Liver (tissue), 9 donors: ENCODE results near the gene PITPNC1. TPM values are rescaled to one million over a fixed set of nuclear protein-coding genes. Genes with fewer than 3 reads are reported as not detected.

Experiments
- DNase-seq: peaks from one replicate; pipeline ENCODE4 v3.0.0-alpha.2; 2017; ENCODE audit warnings: low spot score
- H3K27ac ChIP-seq, 2 donors: one replicate each; pipeline ENCODE4 v1.7.0; 2013; ENCODE audit warnings: inconsistent platforms in 2 of 2, low read length in 2 of 2, control low read depth in 1 of 2, low read depth in 1 of 2, mild to moderate bottlenecking in 1 of 2
- H3K27me3 ChIP-seq, 4 donors: one replicate each; pipeline versions ENCODE4 v1.6.1 to v1.7.0; 2013; ENCODE audit warnings: low read length in 3 of 4, inconsistent platforms in 1 of 4, mild to moderate bottlenecking in 1 of 4, moderate library complexity in 1 of 4; ENCODE audit not compliant: control insufficient read depth in 4 of 4, insufficient read depth in 4 of 4
- H3K36me3 ChIP-seq, 4 donors: one replicate each; pipeline versions ENCODE4 v1.6.1 to v1.7.0; 2013; ENCODE audit warnings: low read length in 3 of 4, mild to moderate bottlenecking in 3 of 4, low read depth in 1 of 4, moderate library complexity in 1 of 4; ENCODE audit not compliant: control insufficient read depth in 4 of 4, insufficient read depth in 3 of 4
- H3K4me1 ChIP-seq, 4 donors: one replicate each; pipeline versions ENCODE4 v1.6.1 to v1.7.0; 2013; ENCODE audit warnings: low read length in 3 of 4, mild to moderate bottlenecking in 3 of 4, moderate library complexity in 1 of 4; ENCODE audit not compliant: control insufficient read depth in 4 of 4, insufficient read depth in 4 of 4
- H3K4me3 ChIP-seq, 3 donors: one replicate each; pipeline versions ENCODE4 v1.6.1 to v1.7.0; 2013; ENCODE audit warnings: low read length in 3 of 3, control low read depth in 1 of 3, low read depth in 1 of 3, mild to moderate bottlenecking in 1 of 3
- H3K9ac ChIP-seq, 2 donors: one replicate each; pipeline ENCODE4 v1.7.0; 2013; ENCODE audit warnings: low read length in 2 of 2, mild to moderate bottlenecking in 2 of 2, moderate library complexity in 2 of 2, control low read depth in 1 of 2, low read depth in 1 of 2
- H3K9me3 ChIP-seq, 4 donors: one replicate each; pipeline versions ENCODE4 v1.6.1 to v1.7.0; 2013; ENCODE audit warnings: low read length in 3 of 4; ENCODE audit not compliant: control insufficient read depth in 4 of 4
- ATF3 ChIP-seq: IDR thresholded peaks from 2 replicates; pipeline ENCODE4 v1.6.1; 2016; ENCODE audit warnings: antibody characterized with exemption
- EGR1 ChIP-seq, 2 donors: IDR thresholded peaks; 2 replicates each; pipeline ENCODE4 v1.6.1; 2016 to 2018; ENCODE audit warnings: antibody characterized with exemption in 2 of 2, low read depth in 2 of 2
- FOXA1 ChIP-seq: IDR thresholded peaks from 2 replicates; pipeline ENCODE4 v1.6.1; 2016; ENCODE audit warnings: antibody characterized with exemption
- FOXA2 ChIP-seq: IDR thresholded peaks from 2 replicates; pipeline ENCODE4 v1.6.1; 2016; ENCODE audit warnings: antibody characterized with exemption
- HNF4G ChIP-seq: IDR thresholded peaks from 2 replicates; pipeline ENCODE4 v1.6.1; 2016; ENCODE audit warnings: antibody characterized with exemption
- JUND ChIP-seq, 2 donors: IDR thresholded peaks; 2 replicates each; pipeline ENCODE4 v1.6.1; 2016; ENCODE audit warnings: antibody characterized with exemption in 2 of 2
- MAX ChIP-seq: IDR thresholded peaks from 2 replicates; pipeline ENCODE4 v1.6.1; 2016; ENCODE audit warnings: antibody characterized with exemption
- NR2F2 ChIP-seq: IDR thresholded peaks from 2 replicates; pipeline ENCODE4 v1.6.1; 2016; ENCODE audit warnings: antibody characterized with exemption
- REST ChIP-seq: IDR thresholded peaks from 2 replicates; pipeline ENCODE4 v1.6.1; 2016; ENCODE audit warnings: antibody characterized with exemption, mild to moderate bottlenecking
- RXRA ChIP-seq, 2 donors: IDR thresholded peaks; 2 replicates each; pipeline ENCODE4 v1.6.1; 2017 to 2018; ENCODE audit warnings: antibody characterized with exemption in 2 of 2, mild to moderate bottlenecking in 1 of 2
- TAF1 ChIP-seq: conservative IDR thresholded peaks from 2 replicates; pipeline ENCODE4 v1.6.1; 2016; ENCODE audit warnings: antibody characterized with exemption, mild to moderate bottlenecking
- YY1 ChIP-seq: IDR thresholded peaks from 2 replicates; pipeline ENCODE4 v1.6.1; 2016; ENCODE audit warnings: antibody characterized with exemption, mild to moderate bottlenecking
- WGBS: extraction: QIAGEN DNeasy Blood & Tissue Kit; methylation state at CpG from one replicate; pipeline ENCODE4 v1.1.7; 2013; 5-methylcytosine and 5-hydroxymethylcytosine counted together
- polyA plus RNA-seq, 2 donors: library from polyadenylated mRNA; stranded (reverse) in 1 of 2; unstranded in 1 of 2; fragments of 200-250 nt in 1 of 2; fragments of >200 nt in 1 of 2; fragmentation: Nextera tagmentation in 1 of 2; extraction: Ambion mirVana in 1 of 2; gene quantifications; one replicate each; pipeline versions ENCODE4 v1.2.1 to v1.2.3, GENCODE V29; 2013 to 2015
- total RNA-seq, 2 donors: library from RNA; depleted of rRNA; stranded (reverse); fragments of >200 nt; gene quantifications; one replicate each; pipeline ENCODE4 v1.2.3, GENCODE V29; 2014
- TF ChIP-seq, protein P1 (sequence below): fragments of 150-350 bp; IDR thresholded peaks from 2 replicates; pipeline ENCODE4 v1.5.1; 2017; ENCODE audit warnings: improper control_type of control experiment, low read depth, low read length; ENCODE audit not compliant: missing input control
- TF ChIP-seq, protein P2 (sequence below): IDR thresholded peaks from 2 replicates; pipeline ENCODE4 v1.6.1; 2016; ENCODE audit warnings: antibody characterized with exemption
- donor health status: healthy.
- donor health status: healthy.
- donor health status: healthy.
- donor health status: healthy.
- donor health status: healthy.

PITPNC1 gene
- total and polyA plus RNA-seq, 4 donors = 2.3 to 10.2 (median 5.7) TPM

DNA sequence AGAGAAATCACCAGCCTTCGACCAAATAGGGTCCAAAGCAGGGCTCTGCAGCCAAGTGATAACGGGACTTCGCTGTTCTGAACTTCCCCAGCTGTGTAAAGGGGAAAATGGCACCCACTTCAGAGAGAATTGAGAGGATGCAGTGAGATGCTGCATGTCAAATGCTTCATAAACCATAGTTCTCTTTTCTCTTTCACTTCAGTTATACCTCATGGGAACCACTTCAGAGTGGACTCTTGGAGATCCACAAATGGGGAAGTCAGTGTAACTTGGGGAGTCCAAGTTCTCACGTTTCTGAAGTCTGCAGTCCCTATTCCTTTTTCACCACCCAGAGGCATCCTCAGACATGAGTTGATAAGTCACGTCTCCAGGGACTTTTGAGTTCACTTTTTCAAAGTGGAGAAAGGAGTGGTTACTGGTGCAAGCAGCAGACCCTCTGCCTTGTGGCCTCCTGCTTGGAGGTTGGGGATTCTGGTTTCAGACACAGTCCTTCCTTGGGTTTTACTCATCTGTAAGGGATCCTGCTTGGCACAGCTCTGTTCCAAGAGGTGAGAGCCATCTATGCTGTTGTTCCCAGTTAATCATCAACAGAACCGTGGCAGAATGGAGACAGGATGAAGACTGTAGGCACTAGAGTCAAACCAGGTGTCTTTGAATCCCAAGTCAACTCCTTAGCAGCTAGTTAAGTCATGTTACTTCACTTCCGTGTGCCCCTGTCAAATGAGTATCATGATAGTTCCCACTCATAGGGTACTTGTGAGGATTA is 217.2 kb downstream of the PITPNC1 start:
- no peak overlapping the region for H3K27ac ChIP-seq
- no peak overlapping the region for H3K9ac ChIP-seq
- no peaks in the 10 kb centered on the region for H3K4me1 ChIP-seq
- WGBS = 74% methylated on average over 7 of the region's 7 CpGs
- H3K27me3 ChIP-seq = no peaks in the 10 kb centered on the region
- no peak overlapping the region for H3K4me3 ChIP-seq
- no peak for DNase-seq
- no peaks in the 10 kb centered on the region for H3K9me3 ChIP-seq
- no peaks in the 10 kb centered on the region for H3K36me3 ChIP-seq
- TF ChIP-seq TAF1 (no peak), MAX (no peak), FOXA2 (no peak), YY1 (no peak), NR2F2 (no peak), ATF3 (no peak)

DNA sequence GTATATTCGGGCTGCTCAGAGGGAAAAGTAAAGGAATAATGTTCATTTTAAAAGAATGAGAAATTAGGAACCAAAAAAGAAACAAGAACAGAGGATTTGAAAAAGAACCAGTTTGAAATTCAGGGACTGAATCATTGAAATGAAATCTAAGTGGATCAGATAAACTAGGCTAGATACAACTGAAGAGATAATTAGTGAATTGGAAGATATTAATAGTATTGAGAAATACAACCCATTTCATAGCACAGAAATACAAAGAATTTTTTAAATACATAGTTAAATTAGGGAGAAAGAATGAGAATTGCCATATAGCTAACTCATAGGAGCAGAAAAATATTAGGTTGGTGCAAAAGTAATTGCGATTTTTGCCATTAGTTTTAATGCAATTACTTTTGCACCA is 223.3 kb downstream of the PITPNC1 start:
- no peak overlapping the region for H3K9ac ChIP-seq
- WGBS = over 99% methylated on average over 2 of the region's 2 CpGs
- H3K4me1 ChIP-seq = peaks cover 0 to 5% (median 0%) of the 10 kb centered on the region in 4 donors
- no peak overlapping the region for H3K27ac ChIP-seq
- no peak for DNase-seq
- H3K27me3 ChIP-seq = no peaks in the 10 kb centered on the region
- no peaks in the 10 kb centered on the region for H3K9me3 ChIP-seq
- TF ChIP-seq JUND (IDR thresholded peaks at IDR 0.05) (no peak), FOXA2 (no peak), YY1 (no peak), EGR1 (IDR thresholded peaks at IDR 0.05; ENCODE audit: low read depth in 2 of 2) (no peak), MAX (no peak), REST (no peak), TAF1 (no peak), RXRA (IDR thresholded peaks at IDR 0.05) (no peak), HNF4G (no peak), FOXA1 (no peak), ATF3 (no peak)
- TF ChIP-seq, protein P1, sequence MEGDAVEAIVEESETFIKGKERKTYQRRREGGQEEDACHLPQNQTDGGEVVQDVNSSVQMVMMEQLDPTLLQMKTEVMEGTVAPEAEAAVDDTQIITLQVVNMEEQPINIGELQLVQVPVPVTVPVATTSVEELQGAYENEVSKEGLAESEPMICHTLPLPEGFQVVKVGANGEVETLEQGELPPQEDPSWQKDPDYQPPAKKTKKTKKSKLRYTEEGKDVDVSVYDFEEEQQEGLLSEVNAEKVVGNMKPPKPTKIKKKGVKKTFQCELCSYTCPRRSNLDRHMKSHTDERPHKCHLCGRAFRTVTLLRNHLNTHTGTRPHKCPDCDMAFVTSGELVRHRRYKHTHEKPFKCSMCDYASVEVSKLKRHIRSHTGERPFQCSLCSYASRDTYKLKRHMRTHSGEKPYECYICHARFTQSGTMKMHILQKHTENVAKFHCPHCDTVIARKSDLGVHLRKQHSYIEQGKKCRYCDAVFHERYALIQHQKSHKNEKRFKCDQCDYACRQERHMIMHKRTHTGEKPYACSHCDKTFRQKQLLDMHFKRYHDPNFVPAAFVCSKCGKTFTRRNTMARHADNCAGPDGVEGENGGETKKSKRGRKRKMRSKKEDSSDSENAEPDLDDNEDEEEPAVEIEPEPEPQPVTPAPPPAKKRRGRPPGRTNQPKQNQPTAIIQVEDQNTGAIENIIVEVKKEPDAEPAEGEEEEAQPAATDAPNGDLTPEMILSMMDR = no peak
- TF ChIP-seq, protein P2, sequence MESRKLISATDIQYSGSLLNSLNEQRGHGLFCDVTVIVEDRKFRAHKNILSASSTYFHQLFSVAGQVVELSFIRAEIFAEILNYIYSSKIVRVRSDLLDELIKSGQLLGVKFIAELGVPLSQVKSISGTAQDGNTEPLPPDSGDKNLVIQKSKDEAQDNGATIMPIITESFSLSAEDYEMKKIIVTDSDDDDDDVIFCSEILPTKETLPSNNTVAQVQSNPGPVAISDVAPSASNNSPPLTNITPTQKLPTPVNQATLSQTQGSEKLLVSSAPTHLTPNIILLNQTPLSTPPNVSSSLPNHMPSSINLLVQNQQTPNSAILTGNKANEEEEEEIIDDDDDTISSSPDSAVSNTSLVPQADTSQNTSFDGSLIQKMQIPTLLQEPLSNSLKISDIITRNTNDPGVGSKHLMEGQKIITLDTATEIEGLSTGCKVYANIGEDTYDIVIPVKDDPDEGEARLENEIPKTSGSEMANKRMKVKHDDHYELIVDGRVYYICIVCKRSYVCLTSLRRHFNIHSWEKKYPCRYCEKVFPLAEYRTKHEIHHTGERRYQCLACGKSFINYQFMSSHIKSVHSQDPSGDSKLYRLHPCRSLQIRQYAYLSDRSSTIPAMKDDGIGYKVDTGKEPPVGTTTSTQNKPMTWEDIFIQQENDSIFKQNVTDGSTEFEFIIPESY = no peak
- H3K36me3 ChIP-seq = no peaks in the 10 kb centered on the region
- H3K4me3 ChIP-seq = no peak overlapping the region
